ENCODE data around the gene ATXN10.

The ATXN10 gene

GRCh38 chr22:45781966-45782365 is 110.3 kb downstream of the ATXN10 start:
- DNase-seq (no peak), ATAC-seq (ENCODE audit: insufficient read depth, low read depth) (no peak)
- no peaks in the 10 kb centered on the region for H3K27me3 ChIP-seq (ENCODE audit: insufficient read depth, low read length, poor library complexity)
- no peak overlapping the region for H3K4me3 ChIP-seq (ENCODE audit: low read depth in 1 of 2, low read length in 2 of 2)
- no peak overlapping the region for H3K27ac ChIP-seq (ENCODE audit: low read length)
- no peaks in the 10 kb centered on the region for H3K4me1 ChIP-seq (ENCODE audit: insufficient read depth, low read length)
- peaks cover 4% of the 10 kb centered on the region; the same call in 1 of the 2 replicates for H3K79me2 ChIP-seq (ENCODE audit: insufficient read depth, low read length)
- H4K20me1 ChIP-seq (ENCODE audit: insufficient read depth, low read length): peaks cover 26% of the 10 kb centered on the region; the same call in 1 of the 2 replicates
- no peak overlapping the region for H3K9ac ChIP-seq (ENCODE audit: low read depth, low read length)
- peaks cover 23% of the 10 kb centered on the region; the same call in 1 of the 2 replicates for H3K36me3 ChIP-seq (ENCODE audit: insufficient read depth, low read length)
- H3K4me2 ChIP-seq (ENCODE audit: insufficient read depth, low read length): no peak overlapping the region
- TF ChIP-seq CTCF (IDR thresholded peaks at IDR 0.05; ENCODE audit: borderline replicate concordance, extremely low read depth, low read length, poor library complexity, severe bottlenecking): no peak
- TF ChIP-seq EZH2 (IDR thresholded peaks at IDR 0.05; ENCODE audit: borderline replicate concordance, low read depth, low read length, severe bottlenecking): no peak
- no peak overlapping the region for H2AFZ ChIP-seq (ENCODE audit: low read depth, low read length)
- H3K9me3 ChIP-seq (ENCODE audit: insufficient read depth, low read length, severe bottlenecking): no peaks in the 10 kb centered on the region

GRCh38 chr22:45783021-45783420 is 111.4 kb downstream of the ATXN10 start:
- Histone ChIP-seq H2AFZ (ENCODE audit: low read depth, low read length) (no peak overlapping the region), H3K79me2 (ENCODE audit: insufficient read depth, low read length) (peaks cover 4% of the 10 kb centered on the region), H3K4me2 (ENCODE audit: insufficient read depth, low read length) (no peak overlapping the region), H3K4me3 (ENCODE audit: low read depth in 1 of 2, low read length in 2 of 2) (no peak overlapping the region), H3K27me3 (ENCODE audit: insufficient read depth, low read length, poor library complexity) (no peaks in the 10 kb centered on the region), H3K27ac (ENCODE audit: low read length) (no peak overlapping the region), H3K9ac (ENCODE audit: low read depth, low read length) (no peak overlapping the region), H3K4me1 (ENCODE audit: insufficient read depth, low read length) (no peaks in the 10 kb centered on the region), H3K36me3 (ENCODE audit: insufficient read depth, low read length) (peaks cover 21% of the 10 kb centered on the region; the same call in 1 of the 2 replicates), H3K9me3 (ENCODE audit: insufficient read depth, low read length, severe bottlenecking) (no peaks in the 10 kb centered on the region), H4K20me1 (ENCODE audit: insufficient read depth, low read length) (peaks cover 25% of the 10 kb centered on the region; the same call in 1 of the 2 replicates)
- TF ChIP-seq EZH2 (IDR thresholded peaks at IDR 0.05; ENCODE audit: borderline replicate concordance, low read depth, low read length, severe bottlenecking) (no peak), CTCF (IDR thresholded peaks at IDR 0.05; ENCODE audit: borderline replicate concordance, extremely low read depth, low read length, poor library complexity, severe bottlenecking) (no peak)
- DNase-seq: no peak
- ATAC-seq (ENCODE audit: insufficient read depth, low read depth): no peak

- Histone ChIP-seq H3K36me3 (ENCODE audit: insufficient read depth, low read length) (peaks cover 21% of the 10 kb centered on the region; the same call in 1 of the 2 replicates), H2AFZ (ENCODE audit: low read depth, low read length) (no peak overlapping the region), H3K27me3 (ENCODE audit: insufficient read depth, low read length, poor library complexity) (no peaks in the 10 kb centered on the region), H3K9me3 (ENCODE audit: insufficient read depth, low read length, severe bottlenecking) (no peaks in the 10 kb centered on the region), H4K20me1 (ENCODE audit: insufficient read depth, low read length) (peaks cover 29% of the 10 kb centered on the region; the same call in 1 of the 2 replicates), H3K4me1 (ENCODE audit: insufficient read depth, low read length) (no peaks in the 10 kb centered on the region), H3K79me2 (ENCODE audit: insufficient read depth, low read length) (peaks cover 4% of the 10 kb centered on the region), H3K9ac (ENCODE audit: low read depth, low read length) (no peak overlapping the region), H3K4me2 (ENCODE audit: insufficient read depth, low read length) (no peak overlapping the region), H3K4me3 (ENCODE audit: low read depth in 1 of 2, low read length in 2 of 2) (no peak overlapping the region), H3K27ac (ENCODE audit: low read length) (no peak overlapping the region)
- no peak for DNase-seq
- ATAC-seq (ENCODE audit: insufficient read depth, low read depth): no peak
- TF ChIP-seq EZH2 (IDR thresholded peaks at IDR 0.05; ENCODE audit: borderline replicate concordance, low read depth, low read length, severe bottlenecking) (no peak), CTCF (IDR thresholded peaks at IDR 0.05; ENCODE audit: borderline replicate concordance, extremely low read depth, low read length, poor library complexity, severe bottlenecking) (no peak)
Observed at GRCh38 chr22:45783690-45784089, 112.1 kb downstream of the ATXN10 start.
